ENCODE measurements around the gene ATP8B2.
"Not testable (repeated sequence)": the region's sequence is repeated elsewhere in the genome, so short reads cannot be mapped to it uniquely, and the experiment has no call there.

ATP8B2 gene

DNA sequence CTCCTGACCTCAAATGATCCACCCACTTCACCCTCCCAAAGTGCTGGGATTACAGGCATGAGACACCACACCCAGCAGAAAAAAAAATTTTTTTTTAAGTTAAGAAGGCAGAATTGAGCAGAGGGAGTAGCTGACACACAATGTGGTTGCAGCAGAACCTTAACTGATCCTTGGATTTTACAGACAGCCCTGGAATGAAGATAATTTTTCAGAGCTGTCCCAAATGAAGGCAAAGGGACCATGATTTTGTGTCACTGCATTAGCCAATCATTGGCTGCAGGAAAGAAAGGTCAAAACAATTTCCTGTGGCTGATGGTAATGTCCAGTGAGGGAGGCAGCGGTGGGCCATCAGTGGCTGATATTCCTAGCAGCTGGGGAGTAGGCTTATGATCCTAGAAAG is 23.7 kb upstream of the ATP8B2 start (continued):
- TF ChIP-seq, protein P1, sequence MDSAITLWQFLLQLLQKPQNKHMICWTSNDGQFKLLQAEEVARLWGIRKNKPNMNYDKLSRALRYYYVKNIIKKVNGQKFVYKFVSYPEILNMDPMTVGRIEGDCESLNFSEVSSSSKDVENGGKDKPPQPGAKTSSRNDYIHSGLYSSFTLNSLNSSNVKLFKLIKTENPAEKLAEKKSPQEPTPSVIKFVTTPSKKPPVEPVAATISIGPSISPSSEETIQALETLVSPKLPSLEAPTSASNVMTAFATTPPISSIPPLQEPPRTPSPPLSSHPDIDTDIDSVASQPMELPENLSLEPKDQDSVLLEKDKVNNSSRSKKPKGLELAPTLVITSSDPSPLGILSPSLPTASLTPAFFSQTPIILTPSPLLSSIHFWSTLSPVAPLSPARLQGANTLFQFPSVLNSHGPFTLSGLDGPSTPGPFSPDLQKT (IDR thresholded peaks at IDR 0.05; ENCODE audit: borderline replicate concordance, low read depth, low read length): no peak
- no peak for TF ChIP-seq ZNF837 (tag by site-specific recombination; IDR thresholded peaks at IDR 0.05)

DNA sequence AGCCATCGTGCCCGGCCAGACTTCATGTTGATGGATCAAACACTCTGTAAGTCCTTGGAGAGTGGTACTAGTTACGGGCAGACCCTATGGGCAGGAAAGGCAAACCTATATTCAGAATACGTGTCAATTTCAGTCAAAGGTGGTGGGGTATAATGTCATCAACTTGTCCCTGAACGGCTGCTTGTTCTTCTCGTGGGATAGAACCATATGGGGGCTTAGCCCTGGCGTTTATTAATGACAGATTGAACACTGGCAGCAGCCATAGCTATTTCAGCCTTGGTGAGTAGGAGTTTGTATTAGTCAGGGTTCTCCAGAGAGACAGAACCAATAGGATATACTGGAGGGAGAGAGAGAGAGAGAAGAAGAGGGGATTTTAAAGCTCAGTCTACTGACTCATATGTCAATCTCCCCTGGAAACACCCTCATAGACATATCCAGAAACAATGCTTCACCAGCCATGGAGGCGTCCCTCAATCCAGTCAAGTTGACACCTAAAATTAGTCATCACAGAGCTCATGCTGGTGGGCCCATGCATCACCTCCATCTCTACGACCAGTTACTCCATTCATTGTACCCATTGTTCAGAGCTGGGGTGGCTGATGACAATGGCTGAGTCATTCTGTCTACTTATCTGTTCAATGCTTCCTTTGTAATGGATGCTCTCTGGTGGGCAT is 20.5 kb upstream of the ATP8B2 start:
- H3K4me3 ChIP-seq (ENCODE audit: low read depth, low read length): no peak overlapping the region
- no peaks in the 10 kb centered on the region for H3K36me3 ChIP-seq (ENCODE audit: control insufficient read depth in 2 of 2, insufficient read depth in 1 of 2, low read length in 2 of 2)
- CTCF ChIA-PET: interaction anchor here (0.5 to 1.1 kb wide), 3 partner anchors 12 to 242 kb away, joined by 3 read pairs; no protein-coding TSS in a partner anchor
- H3K9me3 ChIP-seq (ENCODE audit: control insufficient read depth, insufficient read depth, low read depth, low read length): no peaks in the 10 kb centered on the region
- POLR2A ChIA-PET: interaction anchor here (0.6 kb wide), 1 partner anchor 64 kb away, joined by 5 read pairs; no protein-coding TSS in a partner anchor
- no peak overlapping the region for H3K27ac ChIP-seq (ENCODE audit: extremely low read depth, low read depth, low read length)
- no peak for TF ChIP-seq ZNF677 (tag by site-specific recombination; IDR thresholded peaks at IDR 0.05)
- TF ChIP-seq, protein P2, sequence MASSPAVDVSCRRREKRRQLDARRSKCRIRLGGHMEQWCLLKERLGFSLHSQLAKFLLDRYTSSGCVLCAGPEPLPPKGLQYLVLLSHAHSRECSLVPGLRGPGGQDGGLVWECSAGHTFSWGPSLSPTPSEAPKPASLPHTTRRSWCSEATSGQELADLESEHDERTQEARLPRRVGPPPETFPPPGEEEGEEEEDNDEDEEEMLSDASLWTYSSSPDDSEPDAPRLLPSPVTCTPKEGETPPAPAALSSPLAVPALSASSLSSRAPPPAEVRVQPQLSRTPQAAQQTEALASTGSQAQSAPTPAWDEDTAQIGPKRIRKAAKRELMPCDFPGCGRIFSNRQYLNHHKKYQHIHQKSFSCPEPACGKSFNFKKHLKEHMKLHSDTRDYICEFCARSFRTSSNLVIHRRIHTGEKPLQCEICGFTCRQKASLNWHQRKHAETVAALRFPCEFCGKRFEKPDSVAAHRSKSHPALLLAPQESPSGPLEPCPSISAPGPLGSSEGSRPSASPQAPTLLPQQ (tag by site-specific recombination; IDR thresholded peaks at IDR 0.05): 0 out of 2 replicates have a peak, but pooled peaks have one; percentile 21
- TF ChIP-seq ZFP69B (tag by site-specific recombination; IDR thresholded peaks at IDR 0.05): peak; percentile 61; the same call in 1 of the 2 replicates
- H3K4me1 ChIP-seq (ENCODE audit: control insufficient read depth, insufficient read depth, low read length): no peaks in the 10 kb centered on the region

DNA sequence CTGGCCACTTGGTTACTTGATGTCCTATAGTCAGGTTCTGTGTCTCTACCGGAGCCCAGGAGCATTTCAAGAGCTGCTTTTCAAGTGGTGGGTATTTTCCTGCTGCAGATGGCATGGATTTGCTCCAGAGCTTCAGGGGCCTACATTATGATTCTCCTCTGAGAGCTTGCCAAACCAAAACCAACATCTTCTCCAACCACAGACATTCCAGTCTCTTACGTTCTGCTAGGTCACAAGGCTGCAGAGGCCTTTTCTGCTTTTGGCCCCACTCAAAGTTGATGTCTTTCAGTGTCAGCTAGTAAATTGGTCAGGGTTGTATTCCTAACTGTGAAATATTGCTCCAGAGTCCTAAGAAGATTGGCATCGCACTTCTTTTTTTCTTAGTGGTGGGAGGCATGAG is 19.2 kb upstream of the ATP8B2 start:
- no peaks in the 10 kb centered on the region for H3K4me1 ChIP-seq (ENCODE audit: control insufficient read depth, insufficient read depth, low read length)
- no peak for TF ChIP-seq ZFP3 (tag by site-specific recombination; IDR thresholded peaks at IDR 0.05; ENCODE audit: low read depth)
- TF ChIP-seq ZNF394 (tag by site-specific recombination; IDR thresholded peaks at IDR 0.05; ENCODE audit: borderline replicate concordance): no peak
- no peak for TF ChIP-seq ZNF521 (tag by site-specific recombination; IDR thresholded peaks at IDR 0.05)
- TF ChIP-seq ZNF555 (tag by site-specific recombination; conservative IDR thresholded peaks at IDR 0.05): no peak
- no peak for TF ChIP-seq ZNF701 (tag by site-specific recombination; IDR thresholded peaks at IDR 0.05)
- no peak for TF ChIP-seq ZNF16 (tag by site-specific recombination; IDR thresholded peaks at IDR 0.05; ENCODE audit: low read depth)
- TF ChIP-seq, protein P3, sequence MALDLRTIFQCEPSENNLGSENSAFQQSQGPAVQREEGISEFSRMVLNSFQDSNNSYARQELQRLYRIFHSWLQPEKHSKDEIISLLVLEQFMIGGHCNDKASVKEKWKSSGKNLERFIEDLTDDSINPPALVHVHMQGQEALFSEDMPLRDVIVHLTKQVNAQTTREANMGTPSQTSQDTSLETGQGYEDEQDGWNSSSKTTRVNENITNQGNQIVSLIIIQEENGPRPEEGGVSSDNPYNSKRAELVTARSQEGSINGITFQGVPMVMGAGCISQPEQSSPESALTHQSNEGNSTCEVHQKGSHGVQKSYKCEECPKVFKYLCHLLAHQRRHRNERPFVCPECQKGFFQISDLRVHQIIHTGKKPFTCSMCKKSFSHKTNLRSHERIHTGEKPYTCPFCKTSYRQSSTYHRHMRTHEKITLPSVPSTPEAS (tag by site-specific recombination; IDR thresholded peaks at IDR 0.05): no peak
- TF ChIP-seq ZNF791 (tag by site-specific recombination; IDR thresholded peaks at IDR 0.05): no peak
- TF ChIP-seq, protein P4, sequence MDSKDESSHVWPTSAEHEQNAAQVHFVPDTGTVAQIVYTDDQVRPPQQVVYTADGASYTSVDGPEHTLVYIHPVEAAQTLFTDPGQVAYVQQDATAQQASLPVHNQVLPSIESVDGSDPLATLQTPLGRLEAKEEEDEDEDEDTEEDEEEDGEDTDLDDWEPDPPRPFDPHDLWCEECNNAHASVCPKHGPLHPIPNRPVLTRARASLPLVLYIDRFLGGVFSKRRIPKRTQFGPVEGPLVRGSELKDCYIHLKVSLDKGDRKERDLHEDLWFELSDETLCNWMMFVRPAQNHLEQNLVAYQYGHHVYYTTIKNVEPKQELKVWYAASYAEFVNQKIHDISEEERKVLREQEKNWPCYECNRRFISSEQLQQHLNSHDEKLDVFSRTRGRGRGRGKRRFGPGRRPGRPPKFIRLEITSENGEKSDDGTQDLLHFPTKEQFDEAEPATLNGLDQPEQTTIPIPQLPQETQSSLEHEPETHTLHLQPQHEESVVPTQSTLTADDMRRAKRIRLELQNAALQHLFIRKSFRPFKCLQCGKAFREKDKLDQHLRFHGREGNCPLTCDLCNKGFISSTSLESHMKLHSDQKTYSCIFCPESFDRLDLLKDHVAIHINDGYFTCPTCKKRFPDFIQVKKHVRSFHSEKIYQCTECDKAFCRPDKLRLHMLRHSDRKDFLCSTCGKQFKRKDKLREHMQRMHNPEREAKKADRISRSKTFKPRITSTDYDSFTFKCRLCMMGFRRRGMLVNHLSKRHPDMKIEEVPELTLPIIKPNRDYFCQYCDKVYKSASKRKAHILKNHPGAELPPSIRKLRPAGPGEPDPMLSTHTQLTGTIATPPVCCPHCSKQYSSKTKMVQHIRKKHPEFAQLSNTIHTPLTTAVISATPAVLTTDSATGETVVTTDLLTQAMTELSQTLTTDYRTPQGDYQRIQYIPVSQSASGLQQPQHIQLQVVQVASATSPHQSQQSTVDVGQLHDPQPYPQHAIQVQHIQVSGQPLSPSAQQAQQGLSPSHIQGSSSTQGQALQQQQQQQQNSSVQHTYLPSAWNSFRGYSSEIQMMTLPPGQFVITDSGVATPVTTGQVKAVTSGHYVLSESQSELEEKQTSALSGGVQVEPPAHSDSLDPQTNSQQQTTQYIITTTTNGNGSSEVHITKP (tag by site-specific recombination; IDR thresholded peaks at IDR 0.05): no peak
- no peak for TF ChIP-seq ZNF660 (tag by site-specific recombination; IDR thresholded peaks at IDR 0.05)
- no peak for TF ChIP-seq GLI4 (tag by site-specific recombination; IDR thresholded peaks at IDR 0.05)
- TF ChIP-seq, protein P5, sequence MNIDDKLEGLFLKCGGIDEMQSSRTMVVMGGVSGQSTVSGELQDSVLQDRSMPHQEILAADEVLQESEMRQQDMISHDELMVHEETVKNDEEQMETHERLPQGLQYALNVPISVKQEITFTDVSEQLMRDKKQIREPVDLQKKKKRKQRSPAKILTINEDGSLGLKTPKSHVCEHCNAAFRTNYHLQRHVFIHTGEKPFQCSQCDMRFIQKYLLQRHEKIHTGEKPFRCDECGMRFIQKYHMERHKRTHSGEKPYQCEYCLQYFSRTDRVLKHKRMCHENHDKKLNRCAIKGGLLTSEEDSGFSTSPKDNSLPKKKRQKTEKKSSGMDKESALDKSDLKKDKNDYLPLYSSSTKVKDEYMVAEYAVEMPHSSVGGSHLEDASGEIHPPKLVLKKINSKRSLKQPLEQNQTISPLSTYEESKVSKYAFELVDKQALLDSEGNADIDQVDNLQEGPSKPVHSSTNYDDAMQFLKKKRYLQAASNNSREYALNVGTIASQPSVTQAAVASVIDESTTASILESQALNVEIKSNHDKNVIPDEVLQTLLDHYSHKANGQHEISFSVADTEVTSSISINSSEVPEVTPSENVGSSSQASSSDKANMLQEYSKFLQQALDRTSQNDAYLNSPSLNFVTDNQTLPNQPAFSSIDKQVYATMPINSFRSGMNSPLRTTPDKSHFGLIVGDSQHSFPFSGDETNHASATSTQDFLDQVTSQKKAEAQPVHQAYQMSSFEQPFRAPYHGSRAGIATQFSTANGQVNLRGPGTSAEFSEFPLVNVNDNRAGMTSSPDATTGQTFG (tag by site-specific recombination; IDR thresholded peaks at IDR 0.05; ENCODE audit: borderline replicate concordance): no peak
- no peak for TF ChIP-seq ZNF302 (tag by site-specific recombination; IDR thresholded peaks at IDR 0.05; ENCODE audit: low read depth)
- TF ChIP-seq ZNF121 (tag by site-specific recombination; IDR thresholded peaks at IDR 0.05): no peak
- H3K9me3 ChIP-seq (ENCODE audit: control insufficient read depth, insufficient read depth, low read depth, low read length): no peaks in the 10 kb centered on the region
- H3K4me3 ChIP-seq (ENCODE audit: low read depth, low read length): no peak overlapping the region
- H3K36me3 ChIP-seq (ENCODE audit: control insufficient read depth in 2 of 2, insufficient read depth in 1 of 2, low read length in 2 of 2): no peaks in the 10 kb centered on the region
- POLR2A ChIA-PET: no interaction called here
- no peak overlapping the region for H3K27ac ChIP-seq (ENCODE audit: extremely low read depth, low read depth, low read length)
- CTCF ChIA-PET: interaction anchor here (0.5 to 0.7 kb wide), 2 partner anchors 27 to 207 kb away, joined by 3 read pairs; no protein-coding TSS in a partner anchor

DNA sequence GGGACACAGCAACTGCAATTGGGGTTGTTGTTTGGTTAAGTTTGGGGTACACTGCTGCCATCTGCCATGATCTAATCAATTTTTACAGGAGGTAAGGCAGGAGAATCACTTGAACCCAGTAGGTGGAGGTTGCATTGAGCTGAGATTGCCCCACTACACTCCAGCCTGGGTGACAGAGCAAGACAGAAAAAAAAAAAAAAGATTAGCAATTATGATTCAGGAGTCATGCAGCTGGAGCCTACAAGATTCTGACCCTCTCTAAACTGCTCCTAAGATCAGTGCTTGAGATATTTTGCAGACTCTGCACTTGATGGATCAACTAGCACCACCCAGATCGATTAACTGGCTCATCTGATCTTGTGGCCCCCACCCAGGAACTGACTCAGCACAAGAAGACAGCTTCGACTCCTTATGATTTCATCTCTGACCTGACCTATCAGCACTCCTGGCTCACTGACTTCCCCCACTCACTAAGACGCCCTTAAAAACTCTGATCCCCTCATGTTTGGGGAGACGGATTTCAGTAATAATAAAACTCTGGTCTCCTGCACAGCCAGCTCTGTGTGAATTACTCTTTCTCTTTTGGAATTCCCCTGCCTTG is 17.6 kb upstream of the ATP8B2 start:
- not testable (repeated sequence) for H3K36me3 ChIP-seq (ENCODE audit: control insufficient read depth in 2 of 2, insufficient read depth in 1 of 2, low read length in 2 of 2)

More for the DNA sequence above, 17.6 kb upstream of the ATP8B2 start:
- H3K4me1 ChIP-seq (ENCODE audit: control insufficient read depth, insufficient read depth, low read length); H3K27ac ChIP-seq (ENCODE audit: extremely low read depth, low read depth, low read length); CTCF ChIA-PET; H3K4me3 ChIP-seq (ENCODE audit: low read depth, low read length); H3K9me3 ChIP-seq (ENCODE audit: control insufficient read depth, insufficient read depth, low read depth, low read length); POLR2A ChIA-PET: not testable (repeated sequence)

Data from HEK293 (cell line).